ENCODE data around the gene TMEM52.

The TMEM52 gene

DNA sequence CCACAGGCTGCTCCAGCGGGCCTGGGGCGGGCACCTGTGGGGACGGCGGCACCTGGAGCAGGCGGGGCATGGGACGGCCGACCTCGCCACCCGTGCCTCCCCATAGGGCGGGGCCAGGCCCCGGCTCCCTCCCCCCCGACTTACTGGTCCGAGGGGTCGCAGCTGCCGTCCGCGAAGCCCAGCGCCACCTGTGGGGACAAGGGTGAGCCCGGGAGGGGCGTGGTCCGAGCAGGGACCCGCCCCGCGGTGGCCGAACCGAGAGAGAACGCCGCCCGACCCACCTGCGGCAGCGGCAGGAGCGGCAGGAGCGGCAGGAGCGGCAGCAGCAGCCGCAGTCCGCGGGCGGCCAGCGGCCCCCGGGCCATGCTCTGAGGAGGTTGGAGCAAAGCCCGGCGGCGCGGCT lies at the start of gene TMEM52:
Gene TMEM52, minus strand, starts transcription at position 379 of the 403 bp plus-strand sequence. Its CDS starts 14 bp downstream, at position 365.
- Histone ChIP-seq H3K9ac (ENCODE audit: low read depth, low read length) (peak within 1 kb of the TSS; percentile 41; the same call in 1 of the 2 replicates), H2AFZ (ENCODE audit: low read depth, low read length) (no peak within 1 kb of the TSS; the same call in 1 of the 2 replicates), H3K4me2 (ENCODE audit: insufficient read depth, low read length) (peak within 1 kb of the TSS; percentile 75), H3K36me3 (ENCODE audit: insufficient read depth, low read length) (no peaks in the 10 kb centered on the region), H3K27me3 (ENCODE audit: insufficient read depth, low read length, poor library complexity) (no peaks in the 10 kb centered on the region), H4K20me1 (ENCODE audit: insufficient read depth, low read length) (0 out of 2 replicates have a peak, but pooled peaks cover 12% of the 10 kb centered on the region), H3K9me3 (ENCODE audit: insufficient read depth, low read length, severe bottlenecking) (no peaks in the 10 kb centered on the region), H3K4me1 (ENCODE audit: insufficient read depth, low read length) (peaks cover 17% of the 10 kb centered on the region), H3K27ac (ENCODE audit: low read length) (no peak within 1 kb of the TSS), H3K79me2 (ENCODE audit: insufficient read depth, low read length) (no peaks in the 10 kb centered on the region), H3K4me3 (ENCODE audit: low read depth in 1 of 2, low read length in 2 of 2) (peak within 1 kb of the TSS in 1 of 2 experiments; percentile 55; a peak in 2 of 4 replicates)
- no peak for ATAC-seq (ENCODE audit: insufficient read depth, low read depth)
- TF ChIP-seq EZH2 (IDR thresholded peaks at IDR 0.05; ENCODE audit: borderline replicate concordance, low read depth, low read length, severe bottlenecking), result no peak
- TF ChIP-seq, protein P1, sequence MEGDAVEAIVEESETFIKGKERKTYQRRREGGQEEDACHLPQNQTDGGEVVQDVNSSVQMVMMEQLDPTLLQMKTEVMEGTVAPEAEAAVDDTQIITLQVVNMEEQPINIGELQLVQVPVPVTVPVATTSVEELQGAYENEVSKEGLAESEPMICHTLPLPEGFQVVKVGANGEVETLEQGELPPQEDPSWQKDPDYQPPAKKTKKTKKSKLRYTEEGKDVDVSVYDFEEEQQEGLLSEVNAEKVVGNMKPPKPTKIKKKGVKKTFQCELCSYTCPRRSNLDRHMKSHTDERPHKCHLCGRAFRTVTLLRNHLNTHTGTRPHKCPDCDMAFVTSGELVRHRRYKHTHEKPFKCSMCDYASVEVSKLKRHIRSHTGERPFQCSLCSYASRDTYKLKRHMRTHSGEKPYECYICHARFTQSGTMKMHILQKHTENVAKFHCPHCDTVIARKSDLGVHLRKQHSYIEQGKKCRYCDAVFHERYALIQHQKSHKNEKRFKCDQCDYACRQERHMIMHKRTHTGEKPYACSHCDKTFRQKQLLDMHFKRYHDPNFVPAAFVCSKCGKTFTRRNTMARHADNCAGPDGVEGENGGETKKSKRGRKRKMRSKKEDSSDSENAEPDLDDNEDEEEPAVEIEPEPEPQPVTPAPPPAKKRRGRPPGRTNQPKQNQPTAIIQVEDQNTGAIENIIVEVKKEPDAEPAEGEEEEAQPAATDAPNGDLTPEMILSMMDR (IDR thresholded peaks at IDR 0.05; ENCODE audit: borderline replicate concordance, extremely low read depth, low read length, poor library complexity, severe bottlenecking), result no peak
- no peak for DNase-seq

DNA sequence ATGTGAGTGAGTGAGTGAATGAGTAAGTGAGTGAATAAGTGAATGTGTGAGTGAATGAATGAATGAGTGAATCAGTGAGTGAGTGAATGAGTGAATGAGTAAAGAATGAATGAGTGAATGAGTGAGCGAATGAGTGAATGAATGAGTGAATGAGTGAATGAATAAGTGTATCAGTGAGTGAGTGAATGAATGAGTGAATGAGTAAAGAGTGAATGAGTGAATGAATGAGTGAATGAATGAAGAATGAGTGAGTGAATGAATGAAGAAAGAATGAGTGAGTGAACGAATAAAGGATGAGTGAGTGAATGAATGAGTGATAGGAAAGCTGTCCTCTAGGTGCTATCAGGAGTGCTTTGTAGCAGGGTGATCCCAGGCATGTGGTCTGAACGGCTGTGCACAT lies 48.8 kb upstream of the TMEM52 start:
- Histone ChIP-seq H3K27ac (ENCODE audit: low read length) (no peak overlapping the region), H2AFZ (ENCODE audit: low read depth, low read length) (no peak overlapping the region), H3K36me3 (ENCODE audit: insufficient read depth, low read length) (no peaks in the 10 kb centered on the region), H3K4me1 (ENCODE audit: insufficient read depth, low read length) (no peaks in the 10 kb centered on the region), H3K9ac (ENCODE audit: low read depth, low read length) (no peak overlapping the region), H3K9me3 (ENCODE audit: insufficient read depth, low read length, severe bottlenecking) (no peaks in the 10 kb centered on the region), H3K4me2 (ENCODE audit: insufficient read depth, low read length) (no peak overlapping the region), H3K4me3 (ENCODE audit: low read depth in 1 of 2, low read length in 2 of 2) (no peak overlapping the region), H3K27me3 (ENCODE audit: insufficient read depth, low read length, poor library complexity) (no peaks in the 10 kb centered on the region), H3K79me2 (ENCODE audit: insufficient read depth, low read length) (no peaks in the 10 kb centered on the region), H4K20me1 (ENCODE audit: insufficient read depth, low read length) (no peaks in the 10 kb centered on the region; the same call in 1 of the 2 replicates)
- DNase-seq, result no peak
- ATAC-seq (ENCODE audit: insufficient read depth, low read depth), result no peak
- TF ChIP-seq, protein P1 (IDR thresholded peaks at IDR 0.05; ENCODE audit: borderline replicate concordance, extremely low read depth, low read length, poor library complexity, severe bottlenecking), result no peak
- no peak for TF ChIP-seq EZH2 (IDR thresholded peaks at IDR 0.05; ENCODE audit: borderline replicate concordance, low read depth, low read length, severe bottlenecking)

DNA sequence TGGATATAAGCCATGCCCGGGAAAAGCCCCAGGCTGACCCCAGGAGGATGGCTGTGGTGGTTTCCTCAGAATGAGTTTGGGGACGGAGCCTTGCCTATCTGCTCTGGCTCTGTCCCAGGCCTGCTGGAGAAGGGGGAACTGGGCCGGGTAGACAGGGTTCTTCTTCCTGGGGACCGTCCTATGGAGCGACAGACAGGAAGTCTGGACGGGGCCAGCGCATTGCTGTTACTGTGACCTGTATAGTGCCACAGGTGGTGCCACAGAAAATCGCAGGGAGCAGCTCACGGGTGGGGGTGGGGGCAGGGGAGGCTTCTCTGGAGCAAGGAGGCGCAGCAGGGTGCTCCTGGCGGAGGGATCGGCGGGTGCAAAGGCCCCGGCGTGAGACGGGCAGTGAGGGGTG lies 48.1 kb upstream of the TMEM52 start:
- TF ChIP-seq, protein P1 (IDR thresholded peaks at IDR 0.05; ENCODE audit: borderline replicate concordance, extremely low read depth, low read length, poor library complexity, severe bottlenecking), result no peak
- no peak for TF ChIP-seq EZH2 (IDR thresholded peaks at IDR 0.05; ENCODE audit: borderline replicate concordance, low read depth, low read length, severe bottlenecking)

More for the DNA sequence above, 48.1 kb upstream of the TMEM52 start:
- Histone ChIP-seq H3K4me1 (ENCODE audit: insufficient read depth, low read length) (no peaks in the 10 kb centered on the region), H3K36me3 (ENCODE audit: insufficient read depth, low read length) (no peaks in the 10 kb centered on the region), H3K9me3 (ENCODE audit: insufficient read depth, low read length, severe bottlenecking) (no peaks in the 10 kb centered on the region), H3K4me3 (ENCODE audit: low read depth in 1 of 2, low read length in 2 of 2) (no peak overlapping the region), H3K4me2 (ENCODE audit: insufficient read depth, low read length) (no peak overlapping the region), H3K27ac (ENCODE audit: low read length) (no peak overlapping the region), H3K27me3 (ENCODE audit: insufficient read depth, low read length, poor library complexity) (no peaks in the 10 kb centered on the region), H4K20me1 (ENCODE audit: insufficient read depth, low read length) (no peaks in the 10 kb centered on the region; the same call in 1 of the 2 replicates), H3K9ac (ENCODE audit: low read depth, low read length) (no peak overlapping the region), H2AFZ (ENCODE audit: low read depth, low read length) (no peak overlapping the region), H3K79me2 (ENCODE audit: insufficient read depth, low read length) (no peaks in the 10 kb centered on the region)
- no peak for DNase-seq
- ATAC-seq (ENCODE audit: insufficient read depth, low read depth), result no peak

All from DND-41 (cell line).